ENCODE data around the gene ZG16B.

Gene ZG16B

GRCh38 chr16:2829501-2830354 is at the start of gene ZG16B:
TSS of gene ZG16B (plus strand) at chr16:2830303. CDS start at chr16:2830442, 139 bp downstream.
- DNase-seq (ENCODE audit: low read depth) = no peak
- no peak for TF ChIP-seq MAX (IDR thresholded peaks at IDR 0.05; ENCODE audit: low read depth, low read length)
- no peak within 1 kb of the TSS for H3K4me3 ChIP-seq (ENCODE audit: low read depth, low read length)

DNA sequence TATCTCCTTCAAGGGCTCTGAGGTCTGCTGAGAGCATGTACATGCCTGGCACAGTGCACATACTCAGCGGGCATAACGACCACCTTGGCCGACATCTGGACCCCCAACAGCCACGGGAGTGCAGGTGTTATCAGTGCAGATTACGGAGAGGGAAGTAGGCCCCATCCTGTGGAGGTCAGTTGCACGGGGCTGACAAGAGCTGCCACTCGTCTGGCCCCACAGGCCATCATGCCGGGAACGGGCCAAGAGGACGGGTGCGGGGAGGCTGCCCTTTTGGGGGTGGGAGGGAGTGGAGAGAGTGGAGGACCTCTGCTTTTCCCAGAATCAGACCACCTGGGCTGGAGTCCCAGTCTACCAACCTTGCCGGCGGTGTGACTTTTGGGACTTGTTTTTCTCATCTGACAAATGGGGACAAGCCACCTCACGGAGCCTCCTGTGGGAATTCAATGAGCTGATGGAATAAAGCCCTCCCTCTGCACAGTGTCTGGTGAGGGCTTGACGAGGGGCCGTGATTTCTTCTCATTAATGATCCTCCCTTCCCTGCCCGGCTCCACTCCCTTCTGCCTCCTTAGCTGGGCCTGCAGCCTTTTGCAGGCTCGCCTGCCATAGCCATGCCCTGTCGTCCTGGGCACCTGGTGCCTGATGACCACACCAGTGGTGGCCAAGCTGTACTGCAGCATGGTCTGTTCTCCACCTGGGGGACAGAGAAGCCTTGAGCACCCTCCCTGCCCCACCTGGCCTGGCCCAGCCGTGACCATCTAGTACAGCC is 47.3 kb upstream of the ZG16B start:
- TF ChIP-seq CTCF (IDR thresholded peaks at IDR 0.05; ENCODE audit: low read depth, low read length) (no peak), POLR2A (IDR thresholded peaks at IDR 0.05; ENCODE audit: extremely low read depth, insufficient read length) (no peak), MYC (IDR thresholded peaks at IDR 0.05; ENCODE audit: low read depth, low read length) (no peak), MAX (IDR thresholded peaks at IDR 0.05; ENCODE audit: low read depth, low read length) (no peak)
- DNase-seq (ENCODE audit: low read depth) = no peak

GRCh38 chr16:2783581-2784357 is 46.3 kb upstream of the ZG16B start:
- no peak overlapping the region for H3K4me3 ChIP-seq (ENCODE audit: low read depth, low read length)
- TF ChIP-seq MAX (IDR thresholded peaks at IDR 0.05; ENCODE audit: low read depth, low read length) = no peak
- no peak for TF ChIP-seq MYC (IDR thresholded peaks at IDR 0.05; ENCODE audit: low read depth, low read length)
- TF ChIP-seq POLR2A (IDR thresholded peaks at IDR 0.05; ENCODE audit: extremely low read depth, insufficient read length) = no peak
- TF ChIP-seq CTCF (IDR thresholded peaks at IDR 0.05; ENCODE audit: low read depth, low read length) = no peak
- no peak for DNase-seq (ENCODE audit: low read depth)

More for the DNA sequence above, 47.3 kb upstream of the ZG16B start:
- H3K4me3 ChIP-seq (ENCODE audit: low read depth, low read length) = no peak overlapping the region

DNA sequence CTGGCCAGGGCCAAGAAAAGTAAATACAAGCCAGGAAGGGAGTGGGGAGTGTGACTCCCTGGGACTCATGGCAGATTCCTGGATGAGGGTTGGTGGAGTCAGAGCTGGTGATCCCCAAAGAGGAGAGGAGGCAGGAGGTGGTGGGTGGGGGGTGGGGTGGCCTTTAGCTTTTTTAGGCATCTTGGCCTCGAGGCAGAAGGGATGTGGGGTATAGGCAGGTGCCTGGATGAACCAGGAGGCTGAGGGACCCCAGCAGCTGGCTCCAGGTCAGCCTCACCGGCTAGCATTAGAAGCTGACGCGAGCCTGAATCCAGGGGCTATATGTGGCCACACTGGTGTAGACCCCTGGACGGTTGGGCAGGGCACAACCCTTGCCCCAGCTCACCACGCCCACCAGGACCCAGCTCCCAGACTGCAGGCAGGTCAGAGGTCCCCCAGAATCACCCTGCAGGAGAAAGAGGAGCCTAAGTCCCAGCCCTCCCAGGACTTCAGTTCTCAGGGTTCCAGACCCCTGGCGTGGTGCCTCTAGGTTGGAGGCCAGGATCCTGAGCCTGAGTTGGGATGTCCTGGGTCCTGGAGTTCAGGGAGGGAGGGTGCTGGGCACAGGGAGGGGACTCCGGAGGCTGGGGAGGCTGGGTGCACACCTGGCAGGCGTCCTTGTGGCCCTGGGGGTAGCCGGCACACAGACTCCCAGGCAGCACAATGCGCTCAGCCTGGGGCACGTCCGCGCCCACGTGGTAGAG is 45.6 kb upstream of the ZG16B start:
- no peak for TF ChIP-seq POLR2A (IDR thresholded peaks at IDR 0.05; ENCODE audit: extremely low read depth, insufficient read length)
- TF ChIP-seq MAX (IDR thresholded peaks at IDR 0.05; ENCODE audit: low read depth, low read length) = no peak
- TF ChIP-seq CTCF (IDR thresholded peaks at IDR 0.05; ENCODE audit: low read depth, low read length) = no peak
- no peak for TF ChIP-seq MYC (IDR thresholded peaks at IDR 0.05; ENCODE audit: low read depth, low read length)
- no peak overlapping the region for H3K4me3 ChIP-seq (ENCODE audit: low read depth, low read length)
- DNase-seq (ENCODE audit: low read depth) = no peak

DNA sequence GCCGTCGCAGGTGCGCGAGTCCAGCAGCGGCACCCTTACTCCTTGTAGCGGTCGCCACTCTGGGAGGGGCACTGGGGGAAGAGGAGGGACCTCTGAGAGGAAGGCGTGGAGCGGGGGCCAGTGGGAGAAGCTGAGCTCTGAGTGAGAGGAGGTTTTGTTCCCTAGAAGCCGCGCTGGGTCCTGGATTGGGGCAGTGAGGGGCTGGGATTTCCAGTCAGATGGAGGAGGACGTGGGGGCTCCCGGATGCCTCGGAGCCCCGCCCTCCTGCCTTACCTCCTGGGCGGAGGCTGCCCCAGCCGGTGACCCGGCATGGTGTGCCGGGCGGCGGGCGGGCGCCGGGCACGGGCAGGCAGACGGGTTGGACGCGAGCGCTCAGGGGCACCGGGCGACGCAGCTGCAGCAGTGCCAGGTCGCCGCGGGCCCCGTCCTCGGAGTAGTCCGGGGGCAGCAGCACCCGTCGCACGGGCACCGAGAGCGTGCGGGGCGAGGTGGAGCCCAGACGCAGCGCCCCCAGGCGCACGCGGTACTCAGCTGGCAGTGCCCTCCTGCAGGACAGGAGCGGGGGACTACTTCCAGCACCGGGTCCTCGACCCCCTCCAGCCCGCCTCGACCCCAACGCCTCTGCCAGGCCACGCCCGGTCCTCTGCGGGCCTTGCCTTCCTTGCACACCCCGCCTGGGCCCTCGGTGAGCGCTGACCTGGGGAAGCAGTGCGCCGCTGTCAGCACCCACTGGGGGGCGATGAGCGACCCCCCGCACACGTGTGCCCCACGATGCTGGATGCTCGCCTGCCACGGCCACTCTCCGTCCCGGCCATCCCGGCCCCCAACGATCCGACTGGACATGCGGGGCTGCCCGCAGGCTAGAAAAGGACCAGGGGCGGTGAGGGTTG is 44.8 kb upstream of the ZG16B start:
- no peak overlapping the region for H3K4me3 ChIP-seq (ENCODE audit: low read depth, low read length)
- peak; percentile 33 for DNase-seq (ENCODE audit: low read depth)
- TF ChIP-seq CTCF (IDR thresholded peaks at IDR 0.05; ENCODE audit: low read depth, low read length) (peak; percentile 33), POLR2A (IDR thresholded peaks at IDR 0.05; ENCODE audit: extremely low read depth, insufficient read length) (no peak), MYC (IDR thresholded peaks at IDR 0.05; ENCODE audit: low read depth, low read length) (no peak)
